ENCODE results near the gene A3GALT2. TPM values are rescaled to one million over a fixed set of nuclear protein-coding genes. Genes with fewer than 3 reads are reported as not detected.

A3GALT2 gene
- total and polyA plus RNA-seq, 9 of the 15 experiments (the other 6 are each of a cell fraction or from before 2014, with no cell fraction given), result not detected

DNA sequence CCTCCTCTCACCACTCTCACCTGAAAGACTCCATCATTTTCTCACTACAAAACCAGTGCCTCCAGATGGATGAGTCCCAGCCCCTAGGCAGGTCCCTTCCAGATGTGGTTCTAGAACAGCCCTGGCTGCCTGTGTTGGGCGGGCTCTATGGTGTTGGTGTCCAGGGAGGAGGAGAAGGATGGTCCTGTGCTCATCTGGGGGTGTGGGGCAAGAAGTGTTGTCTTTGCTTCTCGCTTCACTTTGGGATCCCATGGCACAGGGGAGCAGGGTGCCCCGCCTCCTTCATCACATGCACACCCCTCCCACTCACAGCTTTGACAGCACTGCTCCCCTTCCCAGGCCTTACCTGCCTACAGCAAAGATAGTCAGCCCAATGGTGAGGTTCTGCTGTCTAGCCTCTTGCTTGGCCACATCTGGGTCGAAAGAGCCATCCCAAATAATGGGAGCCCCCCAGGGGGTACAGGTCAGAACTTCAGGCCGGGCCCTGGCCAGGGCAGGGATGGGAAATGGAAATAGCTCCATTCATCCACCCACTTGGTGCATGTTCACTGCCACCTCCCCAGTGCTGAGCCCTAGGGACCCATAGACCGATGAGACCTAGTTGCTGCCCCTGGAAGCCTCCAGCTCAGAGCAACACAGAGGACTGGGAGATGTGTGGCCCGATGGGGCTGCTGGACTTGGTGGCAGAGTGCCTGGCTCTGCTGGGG is 9.0 kb downstream of the A3GALT2 start:
- Histone ChIP-seq H2AFZ (ENCODE audit: low read depth, low read length) (no peak overlapping the region), H3K9me1 (ENCODE audit: control insufficient read depth, insufficient read depth, low read length) (no peaks in the 10 kb centered on the region), H4K20me1 (replicated peaks; ENCODE audit: control insufficient read depth, insufficient read depth, low read length) (peaks cover 5% of the 10 kb centered on the region), H3K4me1 (replicated peaks in 1 of 2; ENCODE audit: control insufficient read depth in 2 of 2, insufficient read depth in 2 of 2, low read length in 2 of 2) (peaks cover 0 to 4% of the 10 kb centered on the region in 2 experiments; a peak in 1 of 5 replicates), H3K36me3 (ENCODE audit: control insufficient read depth, insufficient read depth, low read length) (no peaks in the 10 kb centered on the region), H3K79me2 (ENCODE audit: control insufficient read depth, insufficient read depth, low read length) (no peaks in the 10 kb centered on the region), H3K4me3 (no peak overlapping the region), H3K27me3 (ENCODE audit: control insufficient read depth in 2 of 2, insufficient read depth in 2 of 2, low read length in 2 of 2) (peaks cover 38 to 60% of the 10 kb centered on the region in 2 experiments), H3K27ac (ENCODE audit: extremely low read depth, low read depth, low read length) (no peak overlapping the region), H3K4me2 (ENCODE audit: insufficient read depth, low read length) (no peak overlapping the region), H3K9ac (ENCODE audit: insufficient read depth in 1 of 2, low read depth in 2 of 2, low read length in 2 of 2) (no peak overlapping the region), H3K9me3 (replicated peaks; ENCODE audit: control insufficient read depth, insufficient read depth, low read depth, low read length) (no peaks in the 10 kb centered on the region)
- FAIRE-seq (no peak), DNase-seq (ENCODE audit: extremely low read depth in 1 of 4, low spot score in 3 of 4) (no peak), ATAC-seq (no peak)
- ChIA-PET CTCF (ENCODE audit: low intra/inter-chr PET ratio) (interaction anchor here (1.6 kb wide), 1 partner anchor 17 kb away, joined by 5 read pairs; no protein-coding TSS in a partner anchor), POLR2A (interaction anchor here (1.1 to 1.3 kb wide), 2 partner anchors 9 to 16 kb away, joined by 4 to 5 read pairs; partner anchors contain the start of gene A3GALT2)
- in situ Hi-C loops (cut with MboI), result no loop called here
- WGBS (ENCODE audit: insufficient coverage, low coverage, missing lambda C conversion rate), result 0% methylated on average over 7 of the region's 7 CpGs
- BruUV-seq (replicated peaks), result no TSS peak
- intact Hi-C loops (cut with micrococcal nuclease), result no loop called here
- TF ChIP-seq RBM25 (IDR thresholded peaks at IDR 0.05; ENCODE audit: low read depth, low read length, severe bottlenecking), result no peak
- no peak for TF ChIP-seq HDAC3 (IDR thresholded peaks at IDR 0.05; ENCODE audit: borderline replicate concordance, partially characterized antibody)
- TF ChIP-seq OTX1 (CRISPR knock-in tag; IDR thresholded peaks at IDR 0.05), result no peak
- TF ChIP-seq, protein P1, sequence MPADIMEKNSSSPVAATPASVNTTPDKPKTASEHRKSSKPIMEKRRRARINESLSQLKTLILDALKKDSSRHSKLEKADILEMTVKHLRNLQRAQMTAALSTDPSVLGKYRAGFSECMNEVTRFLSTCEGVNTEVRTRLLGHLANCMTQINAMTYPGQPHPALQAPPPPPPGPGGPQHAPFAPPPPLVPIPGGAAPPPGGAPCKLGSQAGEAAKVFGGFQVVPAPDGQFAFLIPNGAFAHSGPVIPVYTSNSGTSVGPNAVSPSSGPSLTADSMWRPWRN (IDR thresholded peaks at IDR 0.05; ENCODE audit: low read depth), result no peak
- TF ChIP-seq SMARCB1 (IDR thresholded peaks at IDR 0.05; ENCODE audit: insufficient read length, low read depth), result no peak
- TF ChIP-seq L3MBTL2 (IDR thresholded peaks at IDR 0.05), result no peak
- TF ChIP-seq, protein P2, sequence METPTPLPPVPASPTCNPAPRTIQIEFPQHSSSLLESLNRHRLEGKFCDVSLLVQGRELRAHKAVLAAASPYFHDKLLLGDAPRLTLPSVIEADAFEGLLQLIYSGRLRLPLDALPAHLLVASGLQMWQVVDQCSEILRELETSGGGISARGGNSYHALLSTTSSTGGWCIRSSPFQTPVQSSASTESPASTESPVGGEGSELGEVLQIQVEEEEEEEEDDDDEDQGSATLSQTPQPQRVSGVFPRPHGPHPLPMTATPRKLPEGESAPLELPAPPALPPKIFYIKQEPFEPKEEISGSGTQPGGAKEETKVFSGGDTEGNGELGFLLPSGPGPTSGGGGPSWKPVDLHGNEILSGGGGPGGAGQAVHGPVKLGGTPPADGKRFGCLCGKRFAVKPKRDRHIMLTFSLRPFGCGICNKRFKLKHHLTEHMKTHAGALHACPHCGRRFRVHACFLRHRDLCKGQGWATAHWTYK (CRISPR knock-in tag; IDR thresholded peaks at IDR 0.05), result no peak
- no peak for TF ChIP-seq GABPA (tag; conservative IDR thresholded peaks at IDR 0.05; ENCODE audit: low read depth)
- no peak for TF ChIP-seq BDP1 (IDR thresholded peaks at IDR 0.05; ENCODE audit: insufficient read depth, insufficient read length)
- TF ChIP-seq ZNF76 (CRISPR knock-in tag; IDR thresholded peaks at IDR 0.05; ENCODE audit: borderline replicate concordance), result no peak
- TF ChIP-seq, protein P3, sequence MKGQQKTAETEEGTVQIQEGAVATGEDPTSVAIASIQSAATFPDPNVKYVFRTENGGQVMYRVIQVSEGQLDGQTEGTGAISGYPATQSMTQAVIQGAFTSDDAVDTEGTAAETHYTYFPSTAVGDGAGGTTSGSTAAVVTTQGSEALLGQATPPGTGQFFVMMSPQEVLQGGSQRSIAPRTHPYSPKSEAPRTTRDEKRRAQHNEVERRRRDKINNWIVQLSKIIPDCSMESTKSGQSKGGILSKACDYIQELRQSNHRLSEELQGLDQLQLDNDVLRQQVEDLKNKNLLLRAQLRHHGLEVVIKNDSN (CRISPR knock-in tag; IDR thresholded peaks at IDR 0.05), result no peak
- TF ChIP-seq ZNF324 (CRISPR knock-in tag; IDR thresholded peaks at IDR 0.05), result no peak
- TF ChIP-seq HLTF (IDR thresholded peaks at IDR 0.05), result no peak
- TF ChIP-seq RBM14 (IDR thresholded peaks at IDR 0.05; ENCODE audit: borderline replicate concordance, insufficient read depth, low read depth, low read length), result no peak
- TF ChIP-seq ZNF121 (CRISPR knock-in tag; conservative IDR thresholded peaks at IDR 0.05), result no peak
- TF ChIP-seq ZNF561 (CRISPR knock-in tag; conservative IDR thresholded peaks at IDR 0.05), result no peak
- no peak for TF ChIP-seq FUS (optimal IDR thresholded peaks at IDR 0.05; ENCODE audit: low read depth, low read length)
- no peak for TF ChIP-seq EHMT2 (IDR thresholded peaks at IDR 0.05)
- no peak for TF ChIP-seq CCNT2 (IDR thresholded peaks at IDR 0.05; ENCODE audit: borderline replicate concordance, extremely low read depth, insufficient read length, low read depth, low read length)
